Measurements from ENCODE around the gene ZFC3H1. TPM values are rescaled to one million over a fixed set of nuclear protein-coding genes. Genes with fewer than 3 reads are reported as not detected.

Gene ZFC3H1
- total RNA-seq, 1 experiment from 2014 or later, result 24.4 TPM

GRCh38 chr12:71646512-71646911 is 17.1 kb downstream of the ZFC3H1 start:
- H3K56ac ChIP-seq (ENCODE audit: insufficient read length, low read depth, low read length), result no peak overlapping the region
- H3T11ph ChIP-seq (ENCODE audit: low read length), result no peak overlapping the region
- no peaks in the 10 kb centered on the region for H3K9me3 ChIP-seq (ENCODE audit: control insufficient read depth, low read depth, low read length)
- H3K4me2 ChIP-seq (ENCODE audit: insufficient read depth, insufficient read length, low read length), result no peak overlapping the region
- H3K14ac ChIP-seq (ENCODE audit: insufficient read depth, low read length), result no peak overlapping the region
- H2AFZ ChIP-seq (ENCODE audit: low read length), result no peak overlapping the region
- no peak overlapping the region for H2BK5ac ChIP-seq (ENCODE audit: insufficient read length, low read length)
- H3K27me3 ChIP-seq (ENCODE audit: insufficient read depth, low read length), result no peaks in the 10 kb centered on the region
- TF ChIP-seq CTCF (conservative IDR thresholded peaks at IDR 0.05), result no peak
- Mint-ChIP-seq H3K27me3 (ENCODE audit: low read depth) (no peaks in the 10 kb centered on the region), H3K36me3 (ENCODE audit: insufficient read depth in 1 of 3, low read depth in 3 of 3) (peaks cover 25 to 61% (median 38%) of the 10 kb centered on the region in 3 experiments; a peak in 6 of 7 replicates), H3K27ac (no peak overlapping the region), H3K9me3 (no peaks in the 10 kb centered on the region), H3K4me3 (no peak overlapping the region), H3K4me1 (no peaks in the 10 kb centered on the region)
- H4K5ac ChIP-seq (ENCODE audit: insufficient read length, low read depth, low read length), result no peak overlapping the region
- 0 out of 2 replicates have a peak, but pooled peaks cover 3% of the 10 kb centered on the region for H3K79me2 ChIP-seq (ENCODE audit: insufficient read depth, low read length)
- no peak overlapping the region for H4K8ac ChIP-seq (replicated peaks; ENCODE audit: insufficient read length, low read depth, low read length)
- no peak for DNase-seq
- no peaks in the 10 kb centered on the region for H4K20me1 ChIP-seq (ENCODE audit: control insufficient read depth, insufficient read depth, insufficient read length)
- no peak overlapping the region for H2BK15ac ChIP-seq (ENCODE audit: low read depth, low read length)
- H3K18ac ChIP-seq (ENCODE audit: insufficient read length, low read depth, low read length), result no peak overlapping the region
- no peak overlapping the region for H3K27ac ChIP-seq (ENCODE audit: insufficient read length, low read depth, low read length)
- H4K91ac ChIP-seq (ENCODE audit: insufficient read length, low read depth, low read length), result no peak overlapping the region
- no CpG with 5 or more reads among the region's 3 CpGs for WGBS (ENCODE audit: extremely low coverage, insufficient read length, low lambda C conversion rate)
- no peak overlapping the region for H3K23ac ChIP-seq (ENCODE audit: insufficient read length, low read depth, low read length)
- H2BK120ac ChIP-seq (ENCODE audit: low read depth, low read length, poor library complexity, severe bottlenecking), result no peak overlapping the region
- no peak overlapping the region for H2BK20ac ChIP-seq (ENCODE audit: low read depth, low read length, poor library complexity, severe bottlenecking)
- H2AK5ac ChIP-seq (ENCODE audit: insufficient read length, low read length), result no peak overlapping the region
- H3K9ac ChIP-seq (ENCODE audit: extremely low read depth, insufficient read length, low read length), result no peak overlapping the region
- no peaks in the 10 kb centered on the region for H3K4me1 ChIP-seq (ENCODE audit: insufficient read depth, low read length)
- no peaks in the 10 kb centered on the region for H3K79me1 ChIP-seq (ENCODE audit: insufficient read depth, low read depth, low read length, poor library complexity, severe bottlenecking)
- H3K4ac ChIP-seq (ENCODE audit: low read depth, low read length), result no peak overlapping the region
- H3K23me2 ChIP-seq (ENCODE audit: insufficient read length, low read depth, low read length, poor library complexity, severe bottlenecking), result no peaks in the 10 kb centered on the region
- no peak overlapping the region for H2BK12ac ChIP-seq (ENCODE audit: insufficient read length, low read depth, low read length)
